NK-92 treated with Interleukin-12 subunit alpha and Interleukin-12 subunit beta, amount 100 ng/mL, for 24 hours (cell line): ENCODE data around the gene MPST.

Source experiments
- DNase-seq: peaks from one replicate; lab custom pipeline; 2025; lab: John Stamatoyannopoulos, UW

The MPST gene

DNA sequence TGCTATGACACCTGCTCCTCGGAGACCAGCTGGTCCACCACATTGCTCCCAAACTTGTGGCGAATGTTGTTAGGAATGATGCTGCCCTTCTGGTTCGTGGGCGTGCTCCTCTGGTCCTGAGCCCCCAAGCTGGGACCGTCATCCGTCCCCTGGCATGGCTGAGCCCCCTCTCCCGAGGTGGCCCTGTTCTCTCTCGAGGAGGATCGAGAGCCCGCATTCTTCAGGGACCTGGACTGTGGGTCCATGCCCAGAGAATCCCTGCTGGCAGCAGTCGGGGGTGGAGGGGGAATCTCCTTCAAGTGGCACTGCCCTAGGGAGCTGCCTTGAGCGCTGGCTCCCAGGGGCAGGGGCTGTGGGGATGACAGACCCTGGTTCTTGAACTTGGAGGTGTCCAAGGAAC, 17.7 kb upstream of the MPST start:
- DNase-seq = no peak

DNA sequence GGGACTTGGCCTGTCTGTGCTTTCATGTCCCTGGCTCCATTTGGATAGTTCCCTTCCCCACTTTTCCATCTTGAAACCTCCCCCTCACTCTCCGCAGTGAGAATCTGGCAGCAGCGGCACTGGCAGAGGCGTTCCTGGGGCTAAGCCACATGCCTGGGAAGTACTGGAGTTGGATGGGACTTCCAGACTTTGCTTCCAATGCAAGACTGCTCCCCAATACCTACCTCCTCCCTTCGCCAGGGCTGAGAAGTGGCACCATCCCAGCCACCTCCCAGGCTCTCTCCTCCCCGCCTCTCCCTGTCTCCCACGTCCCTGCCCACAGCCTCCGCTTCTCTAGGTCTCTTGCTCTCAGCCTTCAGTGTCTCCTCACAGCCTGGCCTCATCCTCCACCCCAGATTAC, 16.9 kb upstream of the MPST start:
- no peak for DNase-seq

DNA sequence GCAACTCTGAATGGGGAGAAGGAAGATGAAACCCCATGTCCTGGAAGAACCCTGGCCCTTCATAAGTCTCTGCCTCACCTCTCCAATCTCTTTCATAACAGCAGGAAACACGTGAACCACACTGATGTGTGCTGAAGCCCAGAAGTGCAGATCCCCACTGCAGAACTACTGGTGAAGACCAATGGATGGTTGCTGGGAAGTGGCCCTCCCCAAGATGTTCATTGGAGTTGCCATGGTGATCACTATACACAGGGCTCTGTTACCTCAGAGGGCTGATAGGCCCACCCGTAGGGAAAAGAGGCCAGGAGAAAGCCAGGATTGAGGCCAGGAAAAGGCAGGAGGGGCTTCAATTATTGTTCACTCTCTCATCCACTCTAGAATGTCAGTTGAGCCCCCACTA, 11.9 kb upstream of the MPST start:
- no peak for DNase-seq

GRCh38 chr22:37008365-37008764, 11.2 kb upstream of the MPST start:
- DNase-seq = no peak

DNA sequence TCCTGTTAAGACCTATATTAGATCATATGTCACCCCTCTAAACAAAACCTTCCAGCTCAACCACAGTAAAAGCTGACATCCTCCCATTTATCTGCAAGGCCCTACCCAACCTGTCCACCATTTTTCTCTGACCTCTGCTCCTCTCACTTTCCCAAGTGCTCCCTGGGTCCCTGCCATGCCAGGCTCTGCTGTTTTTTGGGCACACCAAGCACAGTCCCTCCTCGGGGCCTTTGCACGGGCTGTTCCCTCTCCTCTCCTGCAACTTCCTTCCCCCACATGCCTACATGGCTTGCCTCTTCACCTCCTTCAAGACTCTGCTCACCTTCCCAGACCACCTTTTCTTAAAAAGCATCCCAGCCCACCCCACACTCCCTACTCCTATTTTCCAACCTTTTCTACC, 10.1 kb upstream of the MPST start:
- DNase-seq = no peak

DNA sequence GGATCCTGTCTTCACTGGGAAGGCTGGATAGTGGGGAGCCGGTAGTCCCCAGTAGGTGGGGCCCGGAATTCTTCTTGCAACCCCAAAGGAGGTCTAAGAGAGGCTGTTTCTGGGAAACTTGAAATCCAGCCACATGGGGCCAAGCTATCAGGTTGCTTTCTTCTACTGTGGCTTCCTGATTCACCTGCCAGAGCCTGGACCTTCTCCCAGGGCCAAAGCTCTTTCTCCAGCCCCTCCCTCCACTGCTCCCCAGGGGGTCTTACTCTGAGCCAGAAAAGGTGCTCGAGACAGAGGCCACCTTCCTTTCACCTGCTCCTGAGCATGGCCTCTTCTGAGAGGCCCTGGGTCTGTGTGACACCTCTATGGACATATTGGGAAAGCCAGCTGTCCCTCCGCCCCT, 9.4 kb upstream of the MPST start:
- DNase-seq = no peak

DNA sequence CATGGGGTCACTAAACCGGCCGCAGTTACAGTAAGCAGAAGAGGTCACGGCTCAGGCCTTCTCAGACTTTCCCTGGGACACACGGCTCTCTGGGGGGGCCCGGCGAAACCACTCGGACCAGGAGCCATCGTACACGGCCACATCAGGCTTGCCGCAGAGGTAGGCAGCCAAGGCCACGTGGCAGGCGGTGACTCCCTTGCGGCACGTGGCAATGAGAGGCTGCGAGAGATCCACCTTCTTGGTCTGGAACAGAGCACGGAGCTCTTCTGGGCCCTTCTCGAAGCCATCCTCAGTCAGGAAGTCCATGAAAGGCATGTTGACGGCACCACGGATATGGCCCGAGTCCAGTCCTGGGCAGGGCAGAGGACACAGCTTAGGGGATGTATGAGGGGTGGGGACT, 8.6 kb upstream of the MPST start:
- DNase-seq = no peak

DNA sequence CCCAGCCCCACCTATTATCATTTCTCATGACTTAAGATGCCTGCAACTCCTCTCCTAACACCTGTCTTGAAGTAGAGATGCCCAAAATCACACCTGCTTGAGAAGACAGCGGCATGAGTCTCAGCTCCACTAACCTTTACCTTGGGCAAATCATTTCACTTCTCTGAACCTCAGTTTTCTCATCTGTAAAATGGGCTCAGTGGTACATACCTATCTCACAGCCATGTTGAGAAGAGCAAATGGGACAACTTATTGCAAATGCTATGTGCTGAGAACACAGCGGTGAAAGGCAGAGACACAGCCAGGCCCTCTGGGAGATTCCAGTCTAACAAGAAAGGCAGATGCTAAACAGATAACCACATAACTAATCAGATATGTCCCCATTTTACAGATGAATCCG, 8.1 kb upstream of the MPST start:
- no peak for DNase-seq

DNA sequence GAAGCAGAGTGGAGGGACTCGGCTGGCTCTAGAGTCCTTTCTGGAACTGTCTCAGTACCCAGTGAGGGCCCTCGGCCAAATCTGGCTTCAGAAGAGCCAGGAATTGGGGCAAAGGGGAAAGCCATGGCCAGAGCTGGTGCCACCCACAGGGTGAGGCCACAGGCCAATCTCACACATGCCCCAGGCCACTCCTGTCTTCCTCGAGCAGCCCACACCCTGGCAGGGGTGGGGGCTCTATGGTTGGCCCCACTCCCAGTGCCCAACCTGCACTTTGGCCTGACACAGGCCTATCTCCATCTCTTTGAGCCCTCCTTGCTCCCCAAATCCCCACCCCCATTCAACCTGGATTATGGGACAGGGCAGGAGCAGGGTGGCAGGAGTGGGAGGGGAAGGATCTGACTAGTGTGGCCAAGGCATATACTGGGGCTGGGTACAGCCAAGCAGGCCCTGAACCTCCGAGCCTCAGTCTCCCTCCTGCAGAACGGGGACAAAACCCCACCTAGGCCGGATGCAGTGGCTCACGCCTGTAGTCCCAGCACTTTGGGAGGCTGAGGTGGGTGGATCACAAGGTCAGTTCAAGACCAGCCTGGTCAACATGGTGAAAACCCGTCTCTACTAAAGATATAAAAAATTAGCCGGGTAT, 7.2 kb upstream of the MPST start:
- no peak for DNase-seq

DNA sequence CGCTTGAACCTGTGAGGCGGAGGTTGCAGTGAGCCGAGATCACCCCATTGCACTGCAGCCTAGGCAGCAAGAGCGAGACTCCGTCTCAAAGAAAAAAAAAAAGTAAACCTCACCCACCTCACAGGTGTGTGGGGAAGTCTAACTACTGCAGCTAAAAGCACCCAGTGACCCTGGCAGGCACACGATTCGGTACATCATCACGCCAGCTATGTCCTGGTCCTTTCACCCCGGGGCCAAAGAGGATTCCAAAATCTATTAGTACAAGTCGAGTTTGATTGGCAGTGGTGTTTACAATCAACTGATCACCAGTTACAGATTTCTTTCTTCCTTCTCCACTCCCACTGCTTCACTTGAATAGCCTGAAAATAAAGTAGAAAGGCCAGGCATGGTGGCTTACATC, 6.6 kb upstream of the MPST start:
- DNase-seq = no peak

GRCh38 chr22:37014415-37014806, 5.1 kb upstream of the MPST start:
- DNase-seq = no peak

GRCh38 chr22:37014835-37015586, 4.5 kb upstream of the MPST start:
- DNase-seq = no peak

DNA sequence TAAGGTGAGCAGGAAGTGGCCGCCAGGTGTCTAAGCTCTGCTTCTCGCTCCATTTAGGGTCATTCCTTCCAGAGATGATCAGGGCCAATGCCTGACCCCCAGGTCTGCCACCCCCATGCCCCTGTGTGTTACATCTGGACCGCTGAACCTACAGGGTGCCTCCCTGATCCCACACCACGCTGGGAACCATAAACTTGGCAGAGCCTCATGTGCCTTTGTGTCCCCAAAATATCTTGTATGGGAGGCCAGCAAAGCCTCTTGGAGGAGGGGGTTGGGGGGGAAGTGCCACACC, 4.0 kb upstream of the MPST start:
- DNase-seq = no peak

- no peak for DNase-seq
These were observed 3.2 kb upstream of the MPST start for GRCh38 chr22:37016134-37016910.

DNA sequence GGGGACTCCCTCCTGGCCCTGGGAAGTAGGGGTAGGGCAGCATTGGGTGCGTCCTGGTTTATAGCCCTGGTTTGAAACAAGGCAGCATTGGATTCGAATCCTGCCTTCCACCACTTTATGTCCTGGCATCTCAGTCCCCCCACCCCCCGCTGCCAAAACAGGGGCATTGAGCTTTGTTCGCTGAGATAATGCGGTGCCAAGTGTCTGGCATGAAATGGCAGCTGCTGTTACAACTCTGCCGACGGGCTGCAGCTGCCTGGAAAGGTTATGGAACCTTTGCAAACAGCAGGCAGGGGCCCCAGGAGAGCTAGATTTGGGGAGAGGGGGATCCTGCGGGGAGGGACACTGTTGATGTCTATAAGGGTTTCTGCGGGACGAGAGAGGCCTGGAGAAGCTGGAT, 2.2 kb upstream of the MPST start:
- DNase-seq = no peak

DNA sequence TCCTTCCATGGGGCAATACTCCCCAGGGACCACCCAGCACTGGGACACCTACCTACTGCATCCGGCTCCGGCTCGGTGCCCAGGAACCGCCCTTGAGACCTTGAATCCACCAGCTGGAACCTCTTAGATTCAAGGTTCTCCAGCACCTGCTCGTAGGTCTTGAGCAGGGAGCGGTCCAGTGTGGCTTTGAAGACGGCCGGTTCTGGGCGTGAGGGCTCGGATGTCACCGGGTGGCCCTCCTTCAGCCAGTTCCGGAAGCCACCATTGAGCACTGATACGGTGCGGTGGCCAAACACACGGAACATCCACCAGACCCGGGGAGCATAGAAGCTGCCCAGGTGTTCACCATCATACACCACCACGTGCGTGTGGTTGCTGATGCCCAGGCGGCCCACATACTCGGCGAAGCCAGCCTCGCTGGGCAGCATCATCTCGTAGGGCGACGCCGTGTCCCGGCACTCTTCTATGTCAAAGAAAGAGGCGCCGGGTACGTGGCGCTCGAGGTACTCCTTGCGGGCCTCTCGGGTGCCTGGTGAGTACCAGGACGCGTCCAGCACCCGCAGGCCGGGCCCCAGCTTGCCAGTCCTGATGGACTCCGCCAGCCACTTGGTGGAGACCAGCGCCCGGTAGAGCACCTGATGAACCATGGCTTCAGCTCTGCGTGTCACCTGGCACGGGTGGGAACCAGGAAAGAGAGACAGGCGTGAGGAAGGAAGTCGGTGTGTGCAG, 1.3 kb upstream of the MPST start:
- no peak for DNase-seq

DNA sequence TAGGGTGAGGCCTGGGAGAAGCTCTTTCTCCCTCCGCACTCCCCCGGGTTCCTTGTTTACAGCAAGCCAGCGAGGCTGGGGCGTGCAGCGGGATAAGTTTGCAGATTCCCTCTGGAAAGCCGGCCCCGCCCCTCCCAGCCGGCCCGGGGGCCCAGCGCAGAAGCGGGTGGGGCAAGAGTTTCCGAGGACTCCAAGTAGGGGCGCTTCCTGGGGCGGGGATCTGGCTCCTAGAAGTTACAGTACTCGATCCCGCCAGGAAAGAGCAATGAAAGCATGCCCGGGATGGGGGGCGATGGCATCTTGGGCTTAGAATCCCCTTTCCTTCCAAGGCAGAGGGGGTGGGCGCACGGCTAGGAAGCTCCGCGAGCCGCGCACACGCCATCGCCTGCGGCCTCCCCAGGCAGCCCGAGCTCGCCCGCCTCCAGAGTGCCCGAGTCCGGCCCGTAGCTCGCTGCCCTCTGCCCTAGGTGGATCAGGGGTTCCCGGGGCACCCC, 680 bp upstream of the MPST start:
- no peak for DNase-seq

DNA sequence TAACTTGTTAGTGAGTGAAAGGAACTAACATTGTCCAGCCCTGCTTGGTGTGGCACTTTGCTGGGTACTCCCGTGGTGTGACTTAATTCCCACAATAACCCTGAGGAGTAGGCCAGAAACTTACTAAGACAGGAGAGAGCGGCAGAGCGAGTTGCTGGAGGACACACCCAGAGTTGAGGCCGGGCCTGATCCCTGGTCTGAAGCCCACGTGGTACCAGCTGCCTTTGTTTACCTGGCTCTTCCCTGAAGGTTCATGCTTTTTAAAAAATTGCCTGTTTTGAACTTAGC, 594 bp downstream of the MPST start:
- DNase-seq = no peak

DNA sequence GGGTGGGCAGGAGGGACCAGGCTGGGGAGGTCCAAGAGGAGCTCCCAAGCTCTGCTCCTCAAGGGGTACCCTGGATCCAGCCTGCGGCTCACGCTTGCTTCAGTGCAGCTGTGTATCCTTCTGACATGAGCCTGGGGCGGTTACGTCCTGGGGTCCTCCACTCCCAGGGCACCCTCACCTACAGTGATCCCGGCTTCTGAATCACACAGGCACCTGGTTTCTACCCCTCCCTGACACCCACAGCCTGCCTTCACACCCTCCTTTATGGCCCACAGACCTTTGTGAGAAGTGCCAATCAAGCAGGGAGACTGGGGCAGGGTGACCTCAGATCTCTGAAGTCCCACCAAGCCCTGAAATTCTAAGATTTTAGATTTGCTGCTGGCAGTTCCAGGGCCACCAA, 1.5 kb downstream of the MPST start:
- DNase-seq = no peak

DNA sequence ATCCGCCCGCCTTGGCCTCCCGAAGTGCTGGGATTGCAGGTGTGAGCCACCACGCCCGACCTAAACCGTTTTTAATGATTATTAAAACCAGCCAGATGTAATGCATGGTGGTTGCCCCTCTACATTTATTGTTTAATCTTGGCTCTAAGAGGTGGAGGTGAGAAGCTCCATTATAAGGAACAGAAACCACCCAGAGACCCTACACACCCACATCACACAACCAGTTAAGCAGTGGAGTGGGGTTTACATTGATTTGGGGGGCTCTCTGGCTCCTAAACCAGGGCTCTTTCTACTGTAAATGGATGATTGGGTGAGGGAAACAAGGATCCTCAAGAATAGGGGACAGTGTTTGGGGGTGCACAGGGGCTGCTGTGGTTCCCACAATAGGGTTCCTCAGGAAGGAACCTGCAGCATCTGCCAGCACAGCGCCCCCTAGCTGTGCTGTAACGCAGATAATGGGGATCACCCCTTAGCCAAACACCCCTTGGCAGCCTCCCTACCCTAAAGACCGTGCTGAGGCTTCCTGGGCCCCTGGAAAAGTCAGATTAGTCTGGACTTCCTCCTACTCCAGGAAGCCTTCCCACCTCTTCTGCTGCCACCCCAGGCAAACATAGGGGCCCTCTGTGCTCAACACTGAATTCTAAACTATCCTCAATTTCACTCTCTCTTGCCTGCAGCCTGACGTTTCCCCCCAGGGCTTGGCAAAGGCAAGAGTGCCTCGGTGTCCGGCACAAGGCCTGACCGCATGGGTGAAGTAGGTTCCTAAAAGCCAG, 2.4 kb downstream of the MPST start:
- DNase-seq = peak; percentile 20

DNA sequence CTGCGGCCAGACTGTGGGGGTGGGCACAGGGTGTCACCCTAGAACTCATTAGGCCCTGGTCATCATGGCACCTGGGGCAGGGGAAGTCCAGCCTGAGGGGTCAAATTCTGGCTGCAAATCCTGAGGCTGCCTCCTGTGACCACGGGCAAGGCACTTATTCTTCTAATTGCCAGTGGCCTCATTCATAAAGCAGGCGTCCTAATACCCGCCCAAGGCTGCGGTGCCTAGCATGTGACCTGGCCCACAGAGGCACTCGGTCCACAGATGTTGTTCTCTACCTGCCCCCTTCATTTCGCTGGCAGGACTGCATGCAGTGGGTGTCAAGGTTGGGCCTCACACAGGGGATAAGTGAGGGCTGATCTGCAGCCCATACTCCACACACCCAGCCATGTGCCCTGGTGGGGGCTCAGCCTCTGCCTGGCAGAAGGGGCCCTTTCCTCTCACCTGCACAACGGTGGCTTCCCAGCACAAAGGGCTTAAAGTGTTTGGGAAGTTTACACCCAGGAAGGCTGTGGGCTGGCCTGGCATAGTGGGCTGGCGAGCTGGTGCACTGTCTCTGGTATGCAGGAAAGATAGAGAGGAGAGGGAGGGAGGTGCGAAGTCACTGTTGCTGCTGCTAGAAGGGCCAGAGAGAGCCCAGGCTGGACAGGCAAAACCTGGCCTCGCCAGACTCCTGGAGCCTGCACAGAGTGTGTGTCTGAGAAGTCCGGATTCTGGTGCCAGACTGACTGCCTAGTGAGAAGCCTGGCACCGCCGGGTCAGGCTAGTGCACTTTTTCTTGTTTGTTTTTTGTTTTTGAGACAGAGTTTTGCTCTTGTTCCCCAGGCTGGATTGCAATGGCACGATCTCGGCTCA, 3.2 kb downstream of the MPST start:
- DNase-seq = no peak
